Measurements from ENCODE around the gene ACTN2.
A peak's percentile ranks its signal among the peaks of the same experiment; 100 is the strongest.
"Not testable (repeated sequence)": the region's sequence is repeated elsewhere in the genome, so short reads cannot be mapped to it uniquely, and the experiment has no call there.

Gene ACTN2

GRCh38 chr1:236685917-236686814 lies at the start of gene ACTN2:
Gene ACTN2 (plus strand): TSS chr1:236686499. CDS start chr1:236686674, 175 bp downstream.
- peak; percentile 52 for DNase-seq

GRCh38 chr1:236638945-236639344 lies 47.4 kb upstream of the ACTN2 start:
- no peak for DNase-seq

- no peak for DNase-seq
Measured at GRCh38 chr1:236639686-236640085, 46.6 kb upstream of the ACTN2 start.

- no peak for DNase-seq
Measured at GRCh38 chr1:236642763-236643162, 43.5 kb upstream of the ACTN2 start.

GRCh38 chr1:236645016-236645680 lies 41.2 kb upstream of the ACTN2 start:
- DNase-seq = no peak

- DNase-seq = no peak
Measured at GRCh38 chr1:236654511-236654910, 31.8 kb upstream of the ACTN2 start.

- DNase-seq = no peak
Measured at GRCh38 chr1:236654957-236655356, 31.3 kb upstream of the ACTN2 start.

- no peak for DNase-seq
Measured at GRCh38 chr1:236657398-236657797, 28.9 kb upstream of the ACTN2 start.

GRCh38 chr1:236659792-236660587 lies 26.3 kb upstream of the ACTN2 start:
- no peak for DNase-seq

GRCh38 chr1:236663934-236664333 lies 22.4 kb upstream of the ACTN2 start:
- peak; percentile 65 for DNase-seq

- DNase-seq = not testable (repeated sequence)
Measured at GRCh38 chr1:236668909-236669308, 17.4 kb upstream of the ACTN2 start.

- DNase-seq = no peak
Measured at GRCh38 chr1:236670060-236670459, 16.2 kb upstream of the ACTN2 start.

GRCh38 chr1:236673289-236673919 lies 12.9 kb upstream of the ACTN2 start:
- no peak for DNase-seq

- DNase-seq = peak; percentile 29
Measured at GRCh38 chr1:236677641-236678235, 8.6 kb upstream of the ACTN2 start.

GRCh38 chr1:236681219-236681618 lies 5.1 kb upstream of the ACTN2 start:
- DNase-seq = no peak

GRCh38 chr1:236685205-236685916 lies 938 bp upstream of the ACTN2 start:
- DNase-seq = no peak

- no peak for DNase-seq
Measured at GRCh38 chr1:236686815-236687160, 489 bp downstream of the ACTN2 start.

GRCh38 chr1:236687273-236687672 lies 974 bp downstream of the ACTN2 start:
- no peak for DNase-seq

GRCh38 chr1:236688705-236689104 lies 2.4 kb downstream of the ACTN2 start:
- no peak for DNase-seq

- no peak for DNase-seq
Measured at GRCh38 chr1:236689713-236690569, 3.6 kb downstream of the ACTN2 start.

GRCh38 chr1:236691348-236691747 lies 5.0 kb downstream of the ACTN2 start:
- DNase-seq = no peak

All from suppressor macrophage treated with lipopolysaccharide for 4 hours (primary cell).